Suppressor macrophage treated with lipopolysaccharide for 4 hours (primary cell): ENCODE data around the gene MAZ.
A peak's percentile ranks its signal among the peaks of the same experiment; 100 is the strongest.
"Not testable (repeated sequence)": the region's sequence is repeated elsewhere in the genome, so short reads cannot be mapped to it uniquely, and the experiment has no call there.

Experiments used
- DNase-seq: peaks from one replicate; pipeline ENCODE4 v3.0.0-alpha.2; 2020

MAZ gene

GRCh38 chr16:29806099-29806579, at the start of gene MAZ:
TSS of gene MAZ (plus strand) at chr16:29806529. CDS start at chr16:29806702, 173 bp downstream.
- DNase-seq = peak; percentile 73

- DNase-seq = no peak
Observed at GRCh38 chr16:29756654-29757053, 49.7 kb upstream of the MAZ start.

GRCh38 chr16:29757086-29757485, 49.2 kb upstream of the MAZ start:
- not testable (repeated sequence) for DNase-seq

GRCh38 chr16:29757950-29758466, 48.3 kb upstream of the MAZ start:
- DNase-seq = no peak

- no peak for DNase-seq
Observed at GRCh38 chr16:29760567-29761279, 45.6 kb upstream of the MAZ start.

- not testable (repeated sequence) for DNase-seq
Observed at GRCh38 chr16:29761280-29761651, 45.1 kb upstream of the MAZ start.

- DNase-seq = no peak
Observed at GRCh38 chr16:29761882-29762281, 44.4 kb upstream of the MAZ start.

- no peak for DNase-seq
Observed at GRCh38 chr16:29763326-29763725, 43.0 kb upstream of the MAZ start.

- DNase-seq = no peak
Observed at GRCh38 chr16:29765167-29766032, 40.9 kb upstream of the MAZ start.

GRCh38 chr16:29766571-29766970, 39.8 kb upstream of the MAZ start:
- no peak for DNase-seq

- DNase-seq = no peak
Observed at GRCh38 chr16:29767062-29767461, 39.3 kb upstream of the MAZ start.

GRCh38 chr16:29769507-29769906, 36.8 kb upstream of the MAZ start:
- DNase-seq = no peak

- DNase-seq = no peak
Observed at GRCh38 chr16:29770250-29770929, 35.9 kb upstream of the MAZ start.

GRCh38 chr16:29772330-29772729, 34.0 kb upstream of the MAZ start:
- not testable (repeated sequence) for DNase-seq

- no peak for DNase-seq
Observed at GRCh38 chr16:29774730-29775129, 31.6 kb upstream of the MAZ start.

- DNase-seq = no peak
Observed at GRCh38 chr16:29775742-29776408, 30.5 kb upstream of the MAZ start.

GRCh38 chr16:29777576-29778350, 28.6 kb upstream of the MAZ start, which contains the start of gene ZG16:
TSS of gene ZG16 (plus strand) at chr16:29778256. CDS start at chr16:29779267, 1,011 bp downstream.
- DNase-seq = no peak

- no peak for DNase-seq
Observed at GRCh38 chr16:29779474-29779873, 26.9 kb upstream of the MAZ start.

- DNase-seq = not testable (repeated sequence)
Observed at GRCh38 chr16:29783094-29783953, 23.0 kb upstream of the MAZ start.

- no peak for DNase-seq
Observed at GRCh38 chr16:29784157-29784556, 22.2 kb upstream of the MAZ start.
